Neural cell (in vitro differentiated cells): ENCODE results near the gene COLEC12. TPM values are rescaled to one million over a fixed set of nuclear protein-coding genes. Genes with fewer than 3 reads are reported as not detected.

ENCODE experiments used
- H2AFZ ChIP-seq: fragments of 200-600, 300-800 bp; sonication (generic), shearing (Covaris generic); 2 replicates; pipeline ENCODE4 v1.6.0; 2014; ENCODE audit warnings: low read depth, mild to moderate bottlenecking, antibody characterized with exemption, low read length, moderate library complexity
- H3F3A ChIP-seq: fragments of 200-600 bp; shearing (Covaris generic); 2 replicates; pipeline ENCODE4 v1.6.1; 2016; ENCODE audit warnings: mild to moderate bottlenecking, moderate library complexity, mixed read lengths, antibody characterized with exemption, low read length; ENCODE audit not compliant: insufficient read depth, poor library complexity, severe bottlenecking
- H3K27ac ChIP-seq: fragments of 200-600, 300-800 bp; sonication (generic), shearing (Covaris generic); 2 replicates; pipeline ENCODE4 v1.5.1; 2014; ENCODE audit warnings: mild to moderate bottlenecking, low read length, moderate library complexity
- H3K27me3 ChIP-seq: fragments of 300-800, 200-600 bp; sonication (generic), shearing (Covaris generic); 2 replicates; pipeline ENCODE4 v1.6.0; 2014; ENCODE audit warnings: mild to moderate bottlenecking, low read depth, low read length, moderate library complexity; ENCODE audit not compliant: insufficient read depth
- H3K36me3 ChIP-seq: fragments of 300-800, 200-600 bp; sonication (generic), shearing (Covaris generic); 2 replicates; pipeline ENCODE4 v1.5.1; 2014; ENCODE audit warnings: mild to moderate bottlenecking, antibody characterized with exemption, low read length, moderate library complexity; ENCODE audit not compliant: insufficient read depth
- H3K4me2 ChIP-seq: fragments of 300-800, 200-600 bp; sonication (generic), shearing (Covaris generic); 2 replicates; pipeline ENCODE4 v1.6.0; 2014; ENCODE audit warnings: mild to moderate bottlenecking, low read length
- H3K4me3 ChIP-seq: fragments of 300-800, 200-600 bp; sonication (generic), shearing (Covaris generic); 2 replicates; pipeline ENCODE4 v1.5.1; 2014; ENCODE audit warnings: mild to moderate bottlenecking, low read length, moderate library complexity
- H3K79me2 ChIP-seq: fragments of 200-600 bp; shearing (Covaris generic); replicated peaks from 2 replicates; pipeline ENCODE4 v1.6.0; 2014; ENCODE audit warnings: mild to moderate bottlenecking, low read length, moderate library complexity; ENCODE audit not compliant: insufficient read depth
- H3K9ac ChIP-seq: fragments of 300-800, 200-600 bp; sonication (generic), shearing (Covaris generic); 2 replicates; pipeline ENCODE4 v1.6.1; 2016; ENCODE audit warnings: mild to moderate bottlenecking, low read length, mixed read lengths
- H3K9me2 ChIP-seq: fragments of 200-600 bp; shearing (Covaris generic); 2 replicates; pipeline ENCODE4 v1.6.1; 2016; ENCODE audit warnings: mild to moderate bottlenecking, low read length, mixed read lengths; ENCODE audit not compliant: insufficient read depth
- H3K9me3 ChIP-seq: fragments of 200-600, 300-800 bp; sonication (generic), shearing (Covaris generic); 2 replicates; pipeline ENCODE4 v1.6.1; 2016; ENCODE audit warnings: mild to moderate bottlenecking, mixed run types, low read length, moderate library complexity, mixed read lengths
- H4K20me1 ChIP-seq: fragments of 200-600 bp; shearing (Covaris generic); 2 replicates; pipeline ENCODE4 v1.6.1; 2016; ENCODE audit warnings: mild to moderate bottlenecking, mixed run types; ENCODE audit not compliant: insufficient read depth
- CTCF ChIP-seq: fragments of 450-650 bp; IDR thresholded peaks from 2 replicates; pipeline ENCODE4 v1.5.1; 2014; ENCODE audit warnings: antibody characterized with exemption, mild to moderate bottlenecking, moderate library complexity; ENCODE audit not compliant: poor library complexity, severe bottlenecking
- EP300 ChIP-seq: fragments of 450-650 bp; conservative IDR thresholded peaks from 2 replicates; pipeline ENCODE4 v1.6.1; 2014; ENCODE audit warnings: antibody characterized with exemption, mild to moderate bottlenecking, moderate library complexity; ENCODE audit not compliant: poor library complexity, severe bottlenecking
- EZH2 ChIP-seq: fragments of 200-600, 300-800 bp; shearing (Covaris generic), sonication (generic); IDR thresholded peaks from 2 replicates; pipeline ENCODE4 v1.6.1; 2014; ENCODE audit warnings: antibody characterized with exemption, low read length, borderline replicate concordance, mild to moderate bottlenecking; ENCODE audit not compliant: insufficient read depth, poor library complexity, severe bottlenecking
- MXI1 ChIP-seq: fragments of 450-650 bp; conservative IDR thresholded peaks from 2 replicates; pipeline ENCODE4 v1.6.1; 2014; ENCODE audit warnings: antibody characterized with exemption, mild to moderate bottlenecking; ENCODE audit not compliant: poor library complexity, severe bottlenecking
- POLR2AphosphoS5 ChIP-seq: IDR thresholded peaks from 2 replicates; pipeline ENCODE4 v1.6.1; 2012
- RAD21 ChIP-seq: fragments of 450-650 bp; conservative IDR thresholded peaks from 2 replicates; pipeline ENCODE4 v1.6.1; 2014; ENCODE audit warnings: antibody characterized with exemption, mild to moderate bottlenecking, moderate library complexity
- REST ChIP-seq: IDR thresholded peaks from 2 replicates; pipeline ENCODE4 v1.6.1; 2012; ENCODE audit warnings: borderline replicate concordance
- SMC3 ChIP-seq: fragments of 450-650 bp; conservative IDR thresholded peaks from 2 replicates; pipeline ENCODE4 v1.6.1; 2014; ENCODE audit warnings: antibody characterized with exemption, mild to moderate bottlenecking, moderate library complexity; ENCODE audit not compliant: poor library complexity
- TAF1 ChIP-seq: IDR thresholded peaks from 2 replicates; pipeline ENCODE4 v1.6.1; 2012; ENCODE audit warnings: low read depth
- polyA plus RNA-seq: library from polyadenylated mRNA; depleted of rRNA; stranded (reverse); fragments of >200 nt; gene quantifications from 2 replicates; pipeline ENCODE4 v1.2.3, GENCODE V29; 2014

Gene COLEC12
- polyA plus RNA-seq, 1 donor from 2014 or later, result 0.42 TPM

GRCh38 chr18:378079-378478 is 122.4 kb downstream of the COLEC12 start:
- no peak overlapping the region for H3K27ac ChIP-seq
- H3K79me2 ChIP-seq, result no peaks in the 10 kb centered on the region
- H4K20me1 ChIP-seq, result no peaks in the 10 kb centered on the region
- H3K4me2 ChIP-seq, result no peak overlapping the region
- H3K27me3 ChIP-seq, result no peaks in the 10 kb centered on the region
- H3K9ac ChIP-seq, result no peak overlapping the region
- TF ChIP-seq EP300 (no peak), TAF1 (no peak), REST (no peak), RAD21 (no peak), CTCF (no peak), EZH2 (no peak), SMC3 (no peak), POLR2AphosphoS5 (no peak), MXI1 (no peak)
- no peaks in the 10 kb centered on the region for H3K9me3 ChIP-seq
- no peaks in the 10 kb centered on the region for H3F3A ChIP-seq
- H2AFZ ChIP-seq, result no peak overlapping the region
- H3K9me2 ChIP-seq, result no peaks in the 10 kb centered on the region
- H3K36me3 ChIP-seq, result no peaks in the 10 kb centered on the region
- no peak overlapping the region for H3K4me3 ChIP-seq

GRCh38 chr18:377088-377487 is 123.4 kb downstream of the COLEC12 start:
- TF ChIP-seq TAF1 (no peak), EZH2 (no peak), POLR2AphosphoS5 (no peak), RAD21 (no peak), SMC3 (no peak), EP300 (no peak), MXI1 (no peak), CTCF (no peak), REST (no peak)

More at GRCh38 chr18:377088-377487, 123.4 kb downstream of the COLEC12 start:
- no peak overlapping the region for H3K9ac ChIP-seq
- H3F3A ChIP-seq, result no peaks in the 10 kb centered on the region
- no peaks in the 10 kb centered on the region for H3K79me2 ChIP-seq
- no peaks in the 10 kb centered on the region for H3K9me3 ChIP-seq
- H3K27ac ChIP-seq, result no peak overlapping the region
- no peak overlapping the region for H3K4me3 ChIP-seq
- no peaks in the 10 kb centered on the region for H3K9me2 ChIP-seq
- H2AFZ ChIP-seq, result no peak overlapping the region
- H3K4me2 ChIP-seq, result no peak overlapping the region
- H3K27me3 ChIP-seq, result no peaks in the 10 kb centered on the region
- no peaks in the 10 kb centered on the region for H4K20me1 ChIP-seq
- H3K36me3 ChIP-seq, result no peaks in the 10 kb centered on the region
